HG03558 (cell line): ENCODE measurements around the gene FAM117A.
A peak's percentile ranks its signal among the peaks of the same experiment; 100 is the strongest.

ENCODE experiments used
- ATAC-seq: cut with Tn5 transposase; IDR thresholded peaks from one replicate; pipeline ENCODE4 v1.9.1; 2021; ENCODE audit warnings: moderate number of reproducible peaks; ENCODE audit not compliant: unreplicated experiment; ENCODE audit errors: extremely low read depth

FAM117A gene, protein sequence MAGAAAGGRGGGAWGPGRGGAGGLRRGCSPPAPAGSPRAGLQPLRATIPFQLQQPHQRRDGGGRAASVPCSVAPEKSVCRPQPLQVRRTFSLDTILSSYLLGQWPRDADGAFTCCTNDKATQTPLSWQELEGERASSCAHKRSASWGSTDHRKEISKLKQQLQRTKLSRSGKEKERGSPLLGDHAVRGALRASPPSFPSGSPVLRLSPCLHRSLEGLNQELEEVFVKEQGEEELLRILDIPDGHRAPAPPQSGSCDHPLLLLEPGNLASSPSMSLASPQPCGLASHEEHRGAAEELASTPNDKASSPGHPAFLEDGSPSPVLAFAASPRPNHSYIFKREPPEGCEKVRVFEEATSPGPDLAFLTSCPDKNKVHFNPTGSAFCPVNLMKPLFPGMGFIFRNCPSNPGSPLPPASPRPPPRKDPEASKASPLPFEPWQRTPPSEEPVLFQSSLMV

GRCh38 chr17:49763735-49764558, at the start of gene FAM117A:
Gene FAM117A (minus strand): TSS chr17:49764131. CDS start chr17:49764087, 44 bp downstream.
- peak; percentile 89 for ATAC-seq

GRCh38 chr17:49809056-49809455, 45.1 kb upstream of the FAM117A start:
- no peak for ATAC-seq

DNA sequence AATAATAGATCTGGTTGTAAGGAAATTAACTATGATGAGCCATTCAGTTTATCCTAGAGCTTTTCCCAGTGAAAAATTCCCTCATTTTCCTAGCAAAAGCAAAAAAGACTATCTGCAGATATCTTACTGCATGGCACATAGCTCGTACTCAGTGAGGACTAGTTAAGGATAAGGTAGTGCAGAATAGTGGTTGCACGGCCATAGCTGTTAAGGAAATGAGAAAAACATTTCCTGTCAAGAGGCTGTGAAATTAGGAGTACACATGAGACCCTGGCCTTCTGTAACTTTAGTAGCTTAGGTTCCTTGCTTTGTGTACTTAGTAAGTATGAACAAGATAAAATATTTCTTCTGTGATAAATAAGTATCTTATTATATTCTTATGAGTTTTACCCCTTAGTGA, 34.8 kb upstream of the FAM117A start:
- ATAC-seq: no peak

DNA sequence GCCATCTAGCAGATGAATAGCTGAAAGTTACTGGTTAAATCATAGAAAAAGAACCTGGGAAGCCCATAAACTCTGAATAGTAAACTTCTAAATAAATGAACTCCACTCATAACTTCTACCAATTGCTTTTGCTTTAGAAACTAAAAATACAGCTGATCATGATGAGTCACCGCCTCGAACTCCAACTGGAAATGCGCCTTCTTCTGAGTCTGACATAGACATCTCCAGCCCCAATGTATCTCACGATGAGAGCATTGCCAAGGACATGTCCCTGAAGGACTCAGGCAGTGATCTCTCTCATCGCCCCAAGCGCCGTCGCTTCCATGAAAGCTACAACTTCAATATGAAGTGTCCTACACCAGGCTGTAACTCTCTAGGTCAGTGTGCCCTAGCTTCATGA, 34.3 kb upstream of the FAM117A start:
- ATAC-seq: no peak

DNA sequence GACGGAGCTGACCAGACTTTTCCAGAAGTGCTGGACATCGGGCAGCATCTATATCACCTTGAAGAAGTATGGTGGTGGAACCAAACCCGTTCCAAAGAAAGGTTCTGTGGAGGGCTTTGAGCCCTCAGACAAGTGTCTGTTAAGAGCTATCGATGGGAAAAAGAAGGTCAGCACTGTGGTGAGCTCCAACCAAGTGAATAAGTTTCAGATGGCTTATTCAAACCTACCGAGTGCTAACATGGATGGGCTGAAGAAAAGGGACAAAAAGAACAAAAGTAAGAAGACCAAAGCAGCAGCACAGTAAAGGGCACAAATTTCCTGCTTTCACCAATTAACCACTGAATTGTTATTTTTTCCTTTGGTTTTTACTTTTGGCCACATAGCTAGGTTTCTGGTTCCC, 31.4 kb upstream of the FAM117A start:
- ATAC-seq: no peak

- no peak for ATAC-seq
Measured at GRCh38 chr17:49793309-49793708, 29.4 kb upstream of the FAM117A start.

DNA sequence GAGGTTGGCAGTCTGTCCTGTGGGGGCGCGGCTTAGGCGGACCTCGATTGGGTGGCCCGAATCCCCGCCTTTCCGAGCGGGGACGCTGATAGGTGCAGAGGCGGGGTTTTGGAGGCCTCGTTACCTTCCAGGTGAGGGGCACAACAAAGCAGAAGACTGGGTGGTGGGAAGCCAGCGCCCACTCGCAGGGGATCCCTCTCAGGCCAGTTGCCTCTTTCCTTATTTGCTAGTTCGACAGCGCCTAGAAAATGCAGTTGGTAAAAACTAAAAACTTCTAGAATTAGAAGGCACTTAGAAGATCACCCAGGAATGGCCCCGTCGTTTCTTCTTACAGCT, 25.3 kb upstream of the FAM117A start:
- ATAC-seq: no peak

- ATAC-seq: peak; percentile 73
Measured at GRCh38 chr17:49788478-49789242, 24.7 kb upstream of the FAM117A start, which contains the start of gene KAT7. Gene KAT7 (plus strand): TSS chr17:49788681. CDS start chr17:49788835, 154 bp downstream.

DNA sequence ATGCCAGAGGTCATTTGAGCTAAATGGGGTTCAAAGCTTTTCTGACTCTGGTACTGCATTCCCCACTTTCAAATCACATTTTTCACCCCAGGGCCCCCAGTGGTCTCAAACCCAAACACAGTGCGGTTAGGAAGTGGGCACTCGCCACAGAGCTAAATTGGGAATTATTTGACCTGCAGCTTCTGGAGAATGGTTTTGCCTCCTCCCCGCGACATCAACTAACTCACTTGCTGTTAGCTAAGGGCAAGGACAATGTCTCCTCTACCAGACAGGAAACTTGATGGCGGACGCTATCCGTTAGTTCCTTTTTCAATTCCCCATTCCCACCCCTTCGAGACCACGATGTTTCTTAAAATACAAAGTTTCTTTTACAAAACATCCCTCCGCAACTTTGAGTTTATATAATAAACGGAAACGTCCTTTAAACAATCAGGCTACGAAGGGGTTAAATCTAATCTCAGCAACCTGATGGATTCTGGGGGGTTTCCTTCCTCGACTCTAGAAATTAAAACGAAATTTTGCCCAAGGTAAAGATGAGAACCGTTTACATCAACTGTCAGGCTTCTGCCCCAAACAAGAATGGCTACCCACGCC, 24.1 kb upstream of the FAM117A start:
- no peak for ATAC-seq

- ATAC-seq: no peak
Measured at GRCh38 chr17:49784636-49785035, 20.7 kb upstream of the FAM117A start.

- ATAC-seq: no peak
Measured at GRCh38 chr17:49783791-49784190, 19.9 kb upstream of the FAM117A start.

GRCh38 chr17:49783071-49783715, 19.3 kb upstream of the FAM117A start:
- ATAC-seq: no peak

- ATAC-seq: no peak
Measured at GRCh38 chr17:49779739-49780231, 15.9 kb upstream of the FAM117A start.

DNA sequence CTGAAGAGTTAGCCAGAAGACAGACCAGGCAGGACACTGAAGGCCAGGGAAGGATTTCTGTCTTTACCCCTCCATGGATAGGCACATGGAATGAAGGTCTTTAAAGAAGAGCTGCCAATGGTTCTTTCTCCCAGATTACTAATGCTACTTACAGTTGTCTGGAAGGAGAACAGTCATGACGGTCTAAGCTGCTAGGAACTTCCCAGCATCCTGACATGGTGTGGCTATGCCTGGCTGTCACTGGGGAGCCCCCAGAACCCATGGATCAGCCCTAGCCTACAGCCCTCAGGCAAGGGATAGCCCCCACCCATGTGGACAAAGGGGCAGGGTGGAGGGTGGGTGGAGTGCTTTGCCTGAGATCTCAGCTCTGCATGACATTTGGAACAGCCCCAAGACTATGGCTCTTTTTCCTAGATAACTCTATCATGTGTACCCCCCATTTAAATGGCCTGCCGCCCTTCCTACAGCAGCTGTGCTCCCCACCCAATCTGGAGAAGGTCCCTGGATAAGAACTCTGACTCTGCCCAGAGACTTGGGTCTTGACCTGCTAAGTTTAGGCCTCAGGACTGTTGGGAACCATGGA, 15.3 kb upstream of the FAM117A start:
- no peak for ATAC-seq

DNA sequence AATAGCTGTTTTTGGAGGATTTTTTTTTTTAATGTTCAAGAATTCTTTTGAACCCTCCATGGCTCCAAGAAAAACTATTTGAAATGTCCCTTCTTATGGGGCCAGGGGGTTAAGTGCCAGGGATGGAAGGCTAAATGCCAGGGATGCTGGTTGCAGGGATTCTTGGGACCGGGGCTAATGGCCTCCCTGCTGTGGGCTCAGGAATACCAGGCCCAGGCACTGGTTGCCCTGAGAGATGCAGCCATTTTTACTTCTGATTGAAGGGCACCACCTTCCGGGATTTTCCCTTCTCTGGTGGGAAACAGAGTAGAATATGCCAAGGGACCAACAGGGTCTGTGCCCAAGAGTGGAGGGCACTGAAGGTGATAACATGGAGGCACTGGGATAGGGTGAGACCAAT, 13.6 kb upstream of the FAM117A start:
- no peak for ATAC-seq

DNA sequence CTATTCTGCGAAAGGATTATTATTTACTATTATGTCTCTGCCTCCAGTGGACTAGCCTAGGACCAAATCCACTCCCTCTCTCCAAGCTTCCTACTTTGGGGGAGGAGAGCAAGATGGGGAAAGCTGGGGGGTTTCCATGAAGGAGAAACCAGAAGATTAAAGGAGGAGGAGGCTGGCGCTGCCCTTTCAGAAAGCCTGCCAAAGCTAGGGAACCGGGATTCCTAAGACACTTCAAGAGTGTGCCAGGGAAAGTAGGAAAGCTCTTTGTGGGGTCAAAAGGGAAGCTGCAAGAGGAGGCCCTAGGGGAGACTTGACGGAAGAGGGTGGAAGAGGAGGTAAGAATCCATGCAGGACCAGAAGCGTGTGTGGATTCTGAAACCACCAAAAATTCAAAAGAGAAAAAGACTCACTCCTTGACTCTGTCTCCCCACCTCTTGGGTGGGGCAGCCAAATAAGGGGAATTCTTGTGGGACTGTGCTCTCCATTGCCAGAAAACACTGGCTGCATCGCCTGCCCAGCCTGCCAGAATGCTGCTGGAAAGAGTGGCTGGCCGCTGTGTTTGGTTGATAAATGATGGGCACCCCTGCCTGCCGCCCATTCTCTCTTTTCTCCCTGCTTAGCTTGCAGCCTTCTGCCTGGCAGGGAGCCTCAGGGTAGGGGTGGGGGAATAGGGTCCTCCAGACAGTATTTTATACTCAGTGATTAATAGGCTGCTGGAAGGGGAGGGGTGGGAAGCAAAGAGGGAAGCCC, 12.8 kb upstream of the FAM117A start:
- no peak for ATAC-seq

DNA sequence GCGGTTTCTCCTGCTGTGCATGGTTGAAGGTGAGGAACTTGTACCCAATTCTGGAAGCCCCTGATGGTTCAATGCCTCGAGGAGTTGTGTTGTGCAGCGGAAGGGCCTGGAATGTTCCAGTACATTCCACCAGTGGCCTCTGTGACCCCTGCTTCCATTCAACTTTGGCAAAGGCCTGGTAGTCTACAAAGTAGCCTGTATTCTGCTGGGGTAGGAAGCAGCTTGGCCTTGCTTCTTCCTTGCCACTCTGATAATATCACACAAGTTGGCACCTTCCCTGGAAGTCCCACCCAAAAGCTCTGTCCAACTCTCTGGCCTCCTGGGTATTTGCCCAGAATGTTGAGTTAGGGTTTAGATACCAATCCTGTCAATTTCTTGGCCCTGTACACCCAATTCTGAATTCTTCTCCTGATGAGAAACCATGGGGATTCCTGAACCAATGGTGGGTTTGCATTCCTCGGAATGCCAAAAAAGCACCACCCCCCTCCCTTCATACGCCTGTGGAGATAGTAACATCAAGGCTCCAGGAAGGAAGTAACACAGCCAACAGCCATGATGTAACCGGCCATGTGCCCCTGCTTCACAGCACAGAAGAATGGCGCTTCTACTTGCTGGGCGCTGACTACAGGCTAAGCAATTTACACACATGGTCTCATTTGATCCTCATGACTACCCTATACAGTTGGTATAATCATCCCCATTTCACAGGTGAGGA, 11.8 kb upstream of the FAM117A start:
- ATAC-seq: no peak
